HepG2 (cell line): ENCODE data around the gene TAMALIN. TPM values are rescaled to one million over a fixed set of nuclear protein-coding genes. Genes with fewer than 3 reads are reported as not detected.

Experiments used
- BRF2 ChIP-seq: sonication (generic); formaldehyde crosslinking; IDR thresholded peaks from 2 replicates; pipeline ENCODE4 v1.8.1; 2022; ENCODE audit warnings: mild to moderate bottlenecking, missing genetic modification reagents
- DNMT3B ChIP-seq: conservative IDR thresholded peaks from 2 replicates; pipeline ENCODE4 v1.6.1; 2016; ENCODE audit warnings: missing biosample characterization, control low read depth
- GLI4 ChIP-seq: sonication (generic); formaldehyde crosslinking; IDR thresholded peaks from 2 replicates; pipeline ENCODE4 v1.5.1; 2020; ENCODE audit warnings: missing genetic modification reagents, mild to moderate bottlenecking, moderate library complexity, borderline replicate concordance
- HBP1 ChIP-seq: IDR thresholded peaks from 2 replicates; pipeline ENCODE4 v1.6.1; 2016; ENCODE audit warnings: low read depth, control low read depth
- HDAC6 ChIP-seq: fragments of 200-600 bp; sonication (generic); IDR thresholded peaks from 2 replicates; pipeline ENCODE4 v1.7.0; 2017; ENCODE audit warnings: mild to moderate bottlenecking, antibody characterized with exemption, low read length, low read depth
- HOXA5 ChIP-seq: sonication (generic); formaldehyde crosslinking; IDR thresholded peaks from 2 replicates; pipeline ENCODE4 v1.4.0; 2020; ENCODE audit warnings: missing genetic modification reagents
- MLXIP ChIP-seq: sonication (generic); formaldehyde crosslinking; IDR thresholded peaks from 2 replicates; pipeline ENCODE4 v1.9.0; 2021; ENCODE audit warnings: missing genetic modification reagents, borderline replicate concordance
- PHF20 ChIP-seq: sonication (generic); formaldehyde crosslinking; IDR thresholded peaks from 2 replicates; pipeline ENCODE4 v1.5.0; 2020; ENCODE audit warnings: mild to moderate bottlenecking, missing genetic modification reagents
- POGK ChIP-seq: sonication (generic); formaldehyde crosslinking; conservative IDR thresholded peaks from 2 replicates; pipeline ENCODE4 v1.8.0; 2022; ENCODE audit warnings: mild to moderate bottlenecking, moderate library complexity, missing genetic modification reagents
- SKIL ChIP-seq: sonication (generic); formaldehyde crosslinking; IDR thresholded peaks from 2 replicates; pipeline ENCODE4 v1.8.0; 2022; ENCODE audit warnings: missing genetic modification reagents, mild to moderate bottlenecking, moderate library complexity, borderline replicate concordance
- SMARCE1 ChIP-seq: fragments of 450-650 bp; IDR thresholded peaks from 2 replicates; pipeline ENCODE4 v1.6.1; 2017; ENCODE audit warnings: borderline replicate concordance
- TAF15 ChIP-seq: fragments of 200-400 bp; formaldehyde crosslinking; IDR thresholded peaks from one replicate; pipeline ENCODE4 v1.6.1; 2018; ENCODE audit warnings: mild to moderate bottlenecking, low read depth, low read length; ENCODE audit not compliant: poor library complexity, severe bottlenecking
- ZEB1 ChIP-seq: IDR thresholded peaks from 2 replicates; pipeline ENCODE4 v1.6.1; 2012; ENCODE audit warnings: mild to moderate bottlenecking, low read depth, inconsistent platforms; ENCODE audit not compliant: insufficient replicate concordance
- ZFP36L2 ChIP-seq: sonication (generic); formaldehyde crosslinking; IDR thresholded peaks from 2 replicates; pipeline ENCODE4 v1.4.0; 2020; ENCODE audit warnings: missing genetic modification reagents
- ZMYM2 ChIP-seq: sonication (generic); formaldehyde crosslinking; IDR thresholded peaks from 2 replicates; pipeline ENCODE4 v1.8.0; 2022; ENCODE audit warnings: mild to moderate bottlenecking, missing genetic modification reagents
- ZNF33B ChIP-seq: sonication (generic); formaldehyde crosslinking; IDR thresholded peaks from 2 replicates; pipeline ENCODE4 v1.5.1; 2020; ENCODE audit warnings: mild to moderate bottlenecking, missing genetic modification reagents
- ZNF614 ChIP-seq: IDR thresholded peaks from 2 replicates; pipeline ENCODE4 v1.6.1; 2018; ENCODE audit warnings: missing biosample characterization, missing genetic modification reagents, inconsistent platforms, borderline replicate concordance
- ZNF747 ChIP-seq: sonication (generic); formaldehyde crosslinking; IDR thresholded peaks from 2 replicates; pipeline ENCODE4 v1.8.1; 2023; ENCODE audit warnings: missing genetic modification reagents, mild to moderate bottlenecking, borderline replicate concordance
- polyA plus RNA-seq, 8 experiments: library from polyadenylated mRNA; depleted of rRNA in 3 of 8; stranded (reverse) in 7 of 8; unstranded in 1 of 8; fragments of >200 nt; fragmentation: Illumina TruSeq in 4 of 8; extraction: Trizol in 4 of 8; gene quantifications; 2 replicates each; pipeline versions ENCODE4 v1.2.1 to v1.2.3, GENCODE V29; 2011 to 2016; ENCODE audit warnings: low read depth in 4 of 8, missing spikeins in 1 of 8, mixed read lengths in 1 of 8; ENCODE audit not compliant: insufficient read depth in 1 of 8
- total RNA-seq, 5 experiments: library from RNA; depleted of rRNA; stranded (reverse); fragments of >200 nt; fragmentation: Illumina TruSeq; extraction: Trizol; gene quantifications; 2 replicates each; pipeline ENCODE4 v1.2.3, GENCODE V29; 2016; ENCODE audit warnings: low read depth in 1 of 5

The TAMALIN gene
- total and polyA plus RNA-seq, 2 of the 13 experiments (the other 11 are each of a cell fraction or from before 2014, with no cell fraction given), result 2.9 to 10.9 TPM

- peak; percentile 14; the same call in 1 of the 2 replicates for TF ChIP-seq SKIL (CRISPR knock-in tag)
- no peak; the same call in none of the 2 replicates for TF ChIP-seq POGK (CRISPR knock-in tag)
- TF ChIP-seq TAF15, result no peak
- TF ChIP-seq GLI4, result no peak
- no peak for TF ChIP-seq ZEB1
- no peak for TF ChIP-seq BRF2 (CRISPR knock-in tag)
- no peak for TF ChIP-seq ZFP36L2 (CRISPR knock-in tag)
- no peak for TF ChIP-seq MLXIP (CRISPR knock-in tag)
- TF ChIP-seq ZNF33B (CRISPR knock-in tag), result 0 out of 2 replicates have a peak, but pooled peaks have one; percentile 55
- no peak for TF ChIP-seq SMARCE1
- no peak for TF ChIP-seq HDAC6
- no peak for TF ChIP-seq ZNF614 (CRISPR knock-in tag)
- TF ChIP-seq HBP1 (CRISPR knock-in tag), result no peak
- TF ChIP-seq ZMYM2 (CRISPR knock-in tag), result peak; percentile 35; the same call in 1 of the 2 replicates
- no peak for TF ChIP-seq PHF20 (CRISPR knock-in tag)
- no peak for TF ChIP-seq HOXA5 (CRISPR knock-in tag)
- no peak for TF ChIP-seq DNMT3B
- 0 out of 2 replicates have a peak, but pooled peaks have one; percentile 39 for TF ChIP-seq ZNF747 (CRISPR knock-in tag)
Measured at GRCh38 chr12:52023182-52023975, 16.6 kb downstream of the TAMALIN start (continued).
